Thymus (tissue), 11 donors: ENCODE data around the gene CABP7. TPM values are rescaled to one million over a fixed set of nuclear protein-coding genes. Genes with fewer than 3 reads are reported as not detected.
A peak's percentile ranks its signal among the peaks of the same experiment; 100 is the strongest.

Source experiments
- DNase-seq, 9 donors: peaks; one replicate each; pipeline ENCODE4 v3.0.0-alpha.2; 2013; ENCODE audit warnings: low spot score in 9 of 9, low read depth in 6 of 9, missing footprints in 1 of 9
- H3K27ac ChIP-seq, 2 donors: one replicate each; pipeline ENCODE4 v1.5.1; 2013; ENCODE audit warnings: control low read depth in 1 of 2, low read depth in 1 of 2, low read length in 1 of 2, mild to moderate bottlenecking in 1 of 2, moderate library complexity in 1 of 2
- H3K27me3 ChIP-seq, 2 donors: one replicate each; pipeline ENCODE4 v1.5.1; 2013; ENCODE audit warnings: low read length in 1 of 2; ENCODE audit not compliant: control insufficient read depth in 2 of 2, insufficient read depth in 1 of 2
- H3K36me3 ChIP-seq, 2 donors: one replicate each; pipeline ENCODE4 v1.5.1; 2013; ENCODE audit warnings: low read length in 1 of 2, mild to moderate bottlenecking in 1 of 2, moderate library complexity in 1 of 2; ENCODE audit not compliant: control insufficient read depth in 2 of 2, insufficient read depth in 2 of 2
- H3K4me1 ChIP-seq, 2 donors: one replicate each; pipeline ENCODE4 v1.5.1; 2013; ENCODE audit warnings: low read length in 2 of 2; ENCODE audit not compliant: control insufficient read depth in 2 of 2, insufficient read depth in 2 of 2
- H3K4me3 ChIP-seq, 2 donors: one replicate each; pipeline ENCODE4 v1.5.1; 2013; ENCODE audit warnings: low read length in 2 of 2, control low read depth in 1 of 2, mild to moderate bottlenecking in 1 of 2
- H3K9me3 ChIP-seq, 2 donors: one replicate each; pipeline ENCODE4 v1.5.1; 2013; ENCODE audit warnings: low read length in 1 of 2, mild to moderate bottlenecking in 1 of 2; ENCODE audit not compliant: control insufficient read depth in 2 of 2, insufficient read depth in 1 of 2
- WGBS: extraction: QIAGEN DNeasy Blood & Tissue Kit; methylation state at CpG from one replicate; pipeline ENCODE4 v1.1.7; 2013; 5-methylcytosine and 5-hydroxymethylcytosine counted together
- polyA plus RNA-seq: library from polyadenylated mRNA; stranded (reverse); fragments of 200-250 nt; gene quantifications from one replicate; pipeline ENCODE4 v1.2.3, GENCODE V29; 2013
- total RNA-seq: library from RNA; stranded (reverse); fragments of 120-200 nt; gene quantifications from one replicate; pipeline ENCODE4 v1.2.4, GENCODE V29; 2013
- donor health status: healthy.

The CABP7 gene
- total and polyA plus RNA-seq, 2 donors = 0.14 to 0.52 TPM

GRCh38 chr22:29726512-29727130, 6.8 kb downstream of the CABP7 start:
- Histone ChIP-seq H3K27ac (no peak overlapping the region), H3K9me3 (no peaks in the 10 kb centered on the region), H3K4me3 (no peak overlapping the region), H3K36me3 (peaks cover 0 to 11% of the 10 kb centered on the region in 2 donors), H3K4me1 (no peaks in the 10 kb centered on the region), H3K27me3 (peaks cover 19 to 57% of the 10 kb centered on the region in 2 donors)
- 54% methylated on average over 15 of the region's 15 CpGs for WGBS
- no peak for DNase-seq

- Histone ChIP-seq H3K27ac (no peak overlapping the region), H3K27me3 (peaks cover 14 to 52% of the 10 kb centered on the region in 2 donors), H3K36me3 (peaks cover 0 to 11% of the 10 kb centered on the region in 2 donors), H3K4me1 (no peaks in the 10 kb centered on the region), H3K4me3 (no peak overlapping the region), H3K9me3 (no peaks in the 10 kb centered on the region)
- DNase-seq = peak in 3 of 9 donors; percentile 16 to 34 (median 33)
- WGBS = 14% methylated on average over 17 of the region's 17 CpGs
Observed at GRCh38 chr22:29727131-29727523, 7.3 kb downstream of the CABP7 start.

GRCh38 chr22:29729161-29729560, 9.4 kb downstream of the CABP7 start:
- Histone ChIP-seq H3K4me1 (peaks cover 0 to 2% of the 10 kb centered on the region in 2 donors), H3K27ac (no peak overlapping the region), H3K36me3 (peaks cover 0 to 20% of the 10 kb centered on the region in 2 donors), H3K4me3 (no peak overlapping the region), H3K27me3 (peaks cover 4 to 32% of the 10 kb centered on the region in 2 donors), H3K9me3 (no peaks in the 10 kb centered on the region)
- DNase-seq = no peak
- 97% methylated on average over 20 of the region's 20 CpGs for WGBS

- peaks cover 0 to 2% of the 10 kb centered on the region in 2 donors for H3K4me1 ChIP-seq
- H3K9me3 ChIP-seq = no peaks in the 10 kb centered on the region
- 96% methylated on average over 18 of the region's 18 CpGs for WGBS
- peaks cover 0 to 32% of the 10 kb centered on the region in 2 donors for H3K36me3 ChIP-seq
- H3K27me3 ChIP-seq = peaks cover 0 to 12% of the 10 kb centered on the region in 2 donors
- no peak overlapping the region for H3K4me3 ChIP-seq
- no peak for DNase-seq
- no peak overlapping the region for H3K27ac ChIP-seq
Observed at GRCh38 chr22:29731058-29731850, 11.5 kb downstream of the CABP7 start.

- DNase-seq = no peak
- no peak overlapping the region for H3K4me3 ChIP-seq
- peaks cover 3 to 40% of the 10 kb centered on the region in 2 donors for H3K36me3 ChIP-seq
- no peaks in the 10 kb centered on the region for H3K27me3 ChIP-seq
- 97% methylated on average over 6 of the region's 6 CpGs for WGBS
- no peak overlapping the region for H3K27ac ChIP-seq
- no peaks in the 10 kb centered on the region for H3K9me3 ChIP-seq
- peaks cover 0 to 2% of the 10 kb centered on the region in 2 donors for H3K4me1 ChIP-seq
Observed at GRCh38 chr22:29732883-29733282, 13.1 kb downstream of the CABP7 start.

- Histone ChIP-seq H3K4me3 (no peak overlapping the region), H3K36me3 (peaks cover 3 to 42% of the 10 kb centered on the region in 2 donors), H3K27me3 (no peaks in the 10 kb centered on the region), H3K9me3 (no peaks in the 10 kb centered on the region), H3K4me1 (peaks cover 0 to 2% of the 10 kb centered on the region in 2 donors), H3K27ac (no peak overlapping the region)
- 79% methylated on average over 19 of the region's 19 CpGs for WGBS
- peak in 1 of 9 donors; percentile 5 for DNase-seq
Observed at GRCh38 chr22:29733362-29734201, 13.8 kb downstream of the CABP7 start.

- H3K4me1 ChIP-seq = peaks cover 0 to 2% of the 10 kb centered on the region in 2 donors
- no peaks in the 10 kb centered on the region for H3K9me3 ChIP-seq
- 94% methylated on average over 8 of the region's 8 CpGs for WGBS
- H3K4me3 ChIP-seq = no peak overlapping the region
- H3K36me3 ChIP-seq = peaks cover 8 to 49% of the 10 kb centered on the region in 2 donors
- DNase-seq = no peak
- no peak overlapping the region for H3K27ac ChIP-seq
- no peaks in the 10 kb centered on the region for H3K27me3 ChIP-seq
Observed at GRCh38 chr22:29734406-29734805, 14.6 kb downstream of the CABP7 start.

GRCh38 chr22:29734838-29735237, 15.0 kb downstream of the CABP7 start:
- Histone ChIP-seq H3K27ac (no peak overlapping the region), H3K27me3 (no peaks in the 10 kb centered on the region), H3K4me3 (no peak overlapping the region), H3K4me1 (peaks cover 0 to 2% of the 10 kb centered on the region in 2 donors), H3K9me3 (no peaks in the 10 kb centered on the region), H3K36me3 (peaks cover 12 to 52% of the 10 kb centered on the region in 2 donors)
- no peak for DNase-seq
- 96% methylated on average over 9 of the region's 9 CpGs for WGBS
